ENCODE data around the gene ARHGAP23.
A peak's percentile ranks its signal among the peaks of the same experiment; 100 is the strongest.
"Not testable (repeated sequence)": the region's sequence is repeated elsewhere in the genome, so short reads cannot be mapped to it uniquely, and the experiment has no call there.

ARHGAP23 gene

GRCh38 chr17:38491346-38492066 is 63.2 kb downstream of the ARHGAP23 start:
- DNase-seq: not testable (repeated sequence)

DNA sequence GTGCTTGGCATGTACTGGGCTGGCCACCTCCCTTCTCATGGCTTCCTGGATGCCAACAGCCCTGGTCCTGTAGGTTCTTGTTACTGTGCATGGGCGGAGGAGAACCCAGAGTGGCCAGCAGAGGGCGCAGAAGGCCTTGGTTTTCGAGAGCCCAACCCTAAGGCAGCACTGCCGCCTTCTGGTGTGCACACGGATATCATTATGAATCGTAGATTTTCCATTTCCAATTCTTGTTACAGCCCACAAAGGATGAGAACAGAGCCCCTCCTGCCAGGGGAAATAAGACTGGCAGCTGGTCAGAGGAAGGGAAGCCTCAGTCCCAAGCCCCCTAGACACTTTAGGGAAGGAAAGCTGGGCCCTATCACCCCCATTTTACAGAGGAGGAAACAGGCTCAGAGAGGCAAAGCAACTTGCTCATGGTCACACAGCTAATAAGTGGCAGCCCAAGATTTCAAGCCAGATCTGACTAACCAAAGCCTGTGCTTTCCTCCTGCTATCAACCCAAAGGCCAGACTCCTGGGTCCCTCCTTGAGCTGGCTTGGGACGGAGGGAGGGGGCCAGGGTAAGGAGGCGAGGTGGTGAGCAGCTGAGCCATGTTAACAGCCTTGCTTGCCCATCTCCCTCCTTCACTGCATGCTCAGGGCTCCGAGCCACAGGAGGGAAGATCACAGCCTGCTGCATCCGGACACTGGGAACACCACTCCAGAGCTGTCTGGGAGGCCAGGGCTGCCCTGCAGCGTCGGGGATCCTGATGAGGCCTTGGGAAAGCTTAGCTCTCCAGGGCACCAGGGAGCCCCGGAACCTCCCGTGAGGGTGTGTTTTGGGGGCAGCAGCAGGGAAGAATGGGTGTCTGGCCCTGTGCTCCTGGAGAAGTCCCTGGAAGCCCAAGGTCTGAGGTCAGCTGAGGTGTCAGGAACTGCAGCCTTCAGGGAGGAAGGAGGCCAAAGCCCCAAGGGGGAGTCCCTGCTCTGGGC is 64.1 kb downstream of the ARHGAP23 start:
- DNase-seq: peak; percentile 89

DNA sequence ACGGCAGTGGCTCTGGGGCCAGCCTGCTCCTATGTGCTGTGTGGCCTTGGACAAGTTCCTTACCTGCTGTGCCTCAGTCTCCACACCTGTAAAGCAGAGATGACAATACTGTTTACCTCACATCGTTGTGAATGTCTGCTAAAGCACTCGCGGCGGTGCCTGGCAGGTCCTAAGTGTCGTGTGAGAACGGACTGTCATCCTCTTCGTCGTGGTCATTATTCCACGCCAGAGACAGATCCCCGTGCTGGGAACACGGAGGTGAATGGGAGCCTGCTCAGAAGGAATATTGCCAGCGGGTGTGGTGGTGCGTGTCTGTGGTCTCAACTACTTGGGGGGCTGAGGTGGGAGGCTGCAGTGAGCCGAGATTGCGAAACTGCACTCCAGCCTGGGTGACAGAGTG is 65.9 kb downstream of the ARHGAP23 start:
- not testable (repeated sequence) for DNase-seq

DNA sequence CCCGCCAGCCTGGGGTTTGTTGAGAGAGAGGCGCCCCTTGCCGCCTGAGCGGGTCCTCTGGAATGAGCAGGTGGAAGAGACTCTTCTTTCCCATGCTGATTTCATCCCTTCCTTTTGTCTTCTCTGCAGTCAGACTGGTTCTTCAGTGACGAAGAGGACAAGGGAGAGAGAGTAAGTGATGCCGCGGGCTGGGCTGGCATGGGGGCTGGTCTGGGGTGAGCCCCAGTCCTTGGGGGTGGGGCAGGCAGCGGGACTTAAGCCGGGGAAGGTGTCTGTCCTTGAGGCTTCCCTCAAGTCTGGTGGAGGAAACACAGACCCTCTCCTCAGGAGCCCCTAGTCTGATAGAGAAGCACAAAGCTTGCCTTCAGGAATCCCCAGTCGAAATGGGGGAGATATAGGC is 69.4 kb downstream of the ARHGAP23 start:
- not testable (repeated sequence) for DNase-seq

GRCh38 chr17:38498353-38498752 is 70.1 kb downstream of the ARHGAP23 start:
- DNase-seq: no peak

DNA sequence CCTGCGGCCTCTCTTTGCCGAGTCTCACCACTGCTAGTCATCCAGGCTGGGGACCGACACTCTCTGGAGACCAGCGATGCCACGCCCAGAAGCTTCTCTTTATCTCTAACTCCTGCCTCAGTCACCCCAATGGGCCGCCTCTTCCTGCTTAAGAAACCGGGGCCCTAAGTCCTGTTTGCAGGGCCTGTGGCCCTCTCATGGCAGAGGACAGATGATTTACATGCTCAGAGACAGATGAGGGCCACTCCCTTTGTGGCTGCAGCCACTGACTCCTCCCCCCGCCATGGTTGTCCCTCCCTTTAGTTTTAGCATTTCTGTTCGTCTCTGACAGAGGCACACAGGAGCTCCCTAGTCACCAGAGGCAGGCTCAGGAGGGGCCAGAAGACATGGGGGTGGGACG is 71.0 kb downstream of the ARHGAP23 start:
- not testable (repeated sequence) for DNase-seq

- DNase-seq: not testable (repeated sequence)
Observed at GRCh38 chr17:38501718-38502117, 73.5 kb downstream of the ARHGAP23 start.

DNA sequence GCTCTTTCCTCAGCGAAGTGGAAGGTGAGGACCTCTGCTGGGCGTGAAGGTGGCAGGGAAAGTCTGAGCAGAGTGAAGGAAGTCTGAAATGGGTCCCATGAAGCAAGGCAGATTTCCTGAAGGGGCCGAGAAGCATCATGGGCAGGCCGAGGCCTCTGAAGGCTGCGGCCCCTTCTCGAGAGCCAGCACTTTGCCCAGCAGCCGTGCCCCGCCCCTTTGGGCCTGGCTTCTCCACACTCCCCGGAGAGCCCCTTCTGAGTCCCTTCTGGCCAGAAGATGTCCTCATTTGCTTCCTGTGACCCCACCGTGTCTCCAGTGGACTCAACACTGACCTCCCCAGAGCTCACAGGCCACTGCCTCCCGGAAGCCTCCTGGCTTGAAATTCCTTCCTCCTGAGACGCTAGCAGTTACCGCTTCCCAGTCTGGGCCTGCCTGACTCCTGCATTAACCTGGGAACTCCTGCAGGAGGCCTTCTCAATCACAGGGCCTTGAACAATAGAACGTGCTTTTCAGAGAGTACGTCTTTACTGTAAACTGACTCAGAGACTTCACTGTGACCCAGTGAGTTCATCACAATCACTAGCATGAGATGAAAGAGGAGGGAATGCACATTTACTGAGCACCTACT is 75.1 kb downstream of the ARHGAP23 start:
- not testable (repeated sequence) for DNase-seq

DNA sequence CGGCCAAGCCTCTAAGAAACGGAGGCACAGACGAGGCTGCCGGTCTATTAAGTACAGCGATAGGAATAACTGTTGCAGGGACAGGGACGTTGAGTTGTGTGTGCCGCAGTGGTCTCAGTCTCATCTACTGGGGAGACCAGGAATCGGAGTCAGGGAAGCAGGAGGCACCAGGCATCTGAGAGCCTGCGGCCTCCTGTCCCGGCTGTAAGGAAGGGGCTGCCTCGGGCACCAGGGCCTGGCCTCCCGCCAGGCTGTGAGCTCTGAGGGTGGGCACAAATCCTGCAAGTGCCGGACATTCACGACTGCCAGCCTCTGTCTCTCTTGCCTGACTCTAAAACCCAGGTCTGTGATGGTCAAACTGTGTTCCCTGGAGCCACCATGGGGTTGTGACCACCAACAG is 76.0 kb downstream of the ARHGAP23 start:
- no peak for DNase-seq

GRCh38 chr17:38507436-38507835 is 79.2 kb downstream of the ARHGAP23 start:
- no peak for DNase-seq

GRCh38 chr17:38507921-38508569 is 79.8 kb downstream of the ARHGAP23 start:
- no peak for DNase-seq

DNA sequence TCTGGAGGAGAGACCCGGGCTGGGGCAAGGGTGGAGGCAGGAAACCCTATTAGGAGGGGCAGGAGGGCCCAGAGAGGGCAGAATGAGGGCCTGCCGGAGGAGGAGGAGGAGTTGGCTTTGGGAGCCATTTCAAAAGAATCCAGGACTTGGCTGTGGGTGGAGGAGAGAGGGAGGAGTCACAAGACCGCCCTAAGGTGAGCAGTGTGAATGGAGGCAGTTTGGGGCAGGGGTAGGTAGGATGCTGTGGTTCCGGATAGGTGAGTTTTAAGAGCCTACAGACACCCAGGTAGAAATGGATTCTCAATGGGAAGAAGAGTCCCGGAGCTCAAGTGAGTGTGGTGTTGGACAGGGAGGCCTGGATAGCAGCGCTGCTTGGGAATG is 80.3 kb downstream of the ARHGAP23 start:
- DNase-seq: no peak

DNA sequence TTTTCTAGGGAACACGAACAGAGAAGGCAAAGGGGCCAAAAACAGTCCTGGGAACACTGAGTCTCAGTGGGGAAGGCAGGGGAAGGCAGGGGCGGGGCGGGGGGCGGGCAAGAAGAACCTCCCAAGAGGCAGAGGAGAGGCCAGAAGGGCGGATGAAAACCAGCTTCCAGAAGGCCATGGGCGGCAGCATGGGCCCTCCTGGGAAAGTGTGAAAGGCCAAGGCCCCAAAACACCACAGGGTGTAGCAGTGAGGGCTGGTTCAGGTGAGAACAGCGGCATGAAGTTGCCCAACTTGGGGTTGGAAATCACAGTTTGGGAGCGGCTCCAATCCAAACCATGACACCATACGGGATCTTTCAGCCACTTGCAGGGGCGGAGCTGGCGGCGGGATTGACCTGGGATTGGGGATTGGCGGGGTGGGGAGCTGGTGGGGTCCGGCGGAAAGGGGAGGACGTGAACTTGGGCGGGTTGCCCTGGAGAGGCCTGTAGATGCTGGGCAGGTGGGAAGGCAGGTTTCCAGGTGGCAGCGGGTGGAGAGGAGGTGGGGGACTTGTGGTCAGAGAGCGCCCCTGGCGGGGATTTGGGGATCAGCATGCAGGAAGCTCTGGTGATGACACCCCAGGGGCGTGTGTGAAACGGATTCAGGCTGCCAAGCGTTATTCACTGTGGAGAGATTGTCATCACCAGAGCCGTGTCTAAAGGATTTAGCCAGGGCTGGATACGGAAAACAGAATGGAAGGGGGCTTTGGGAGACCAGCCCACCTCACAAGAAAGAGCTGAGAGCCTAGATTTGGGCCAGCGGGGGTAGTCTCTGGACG is 80.9 kb downstream of the ARHGAP23 start:
- peak; percentile 85 for DNase-seq

DNA sequence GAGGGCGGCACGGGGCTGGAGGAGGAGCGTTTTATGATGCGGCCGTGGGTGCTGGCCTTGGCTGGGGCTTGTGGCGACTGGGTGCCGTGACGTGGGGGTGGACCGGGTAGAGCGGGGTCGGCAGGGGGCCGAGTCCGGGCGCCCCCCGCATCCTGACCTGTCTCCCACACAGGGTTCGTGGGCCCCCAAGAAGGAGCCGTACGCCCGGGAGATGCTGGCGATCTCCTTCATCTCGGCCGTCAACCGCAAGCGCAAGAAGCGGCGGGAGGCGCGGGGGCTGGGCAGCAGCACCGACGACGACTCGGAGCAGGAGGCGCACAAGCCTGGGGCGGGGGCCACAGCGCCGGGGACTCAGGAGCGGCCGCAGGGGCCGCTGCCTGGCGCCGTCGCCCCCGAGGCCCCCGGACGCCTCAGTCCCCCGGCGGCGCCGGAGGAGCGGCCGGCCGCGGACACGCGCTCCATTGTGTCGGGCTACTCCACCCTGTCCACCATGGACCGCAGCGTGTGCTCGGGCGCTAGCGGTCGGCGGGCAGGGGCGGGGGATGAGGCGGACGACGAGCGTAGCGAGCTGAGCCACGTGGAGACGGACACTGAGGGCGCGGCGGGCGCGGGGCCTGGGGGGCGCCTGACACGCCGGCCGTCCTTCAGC is 81.6 kb downstream of the ARHGAP23 start:
- peak; percentile 44 for DNase-seq

GRCh38 chr17:38510421-38511149 is 82.3 kb downstream of the ARHGAP23 start:
- peak; percentile 70 for DNase-seq

DNA sequence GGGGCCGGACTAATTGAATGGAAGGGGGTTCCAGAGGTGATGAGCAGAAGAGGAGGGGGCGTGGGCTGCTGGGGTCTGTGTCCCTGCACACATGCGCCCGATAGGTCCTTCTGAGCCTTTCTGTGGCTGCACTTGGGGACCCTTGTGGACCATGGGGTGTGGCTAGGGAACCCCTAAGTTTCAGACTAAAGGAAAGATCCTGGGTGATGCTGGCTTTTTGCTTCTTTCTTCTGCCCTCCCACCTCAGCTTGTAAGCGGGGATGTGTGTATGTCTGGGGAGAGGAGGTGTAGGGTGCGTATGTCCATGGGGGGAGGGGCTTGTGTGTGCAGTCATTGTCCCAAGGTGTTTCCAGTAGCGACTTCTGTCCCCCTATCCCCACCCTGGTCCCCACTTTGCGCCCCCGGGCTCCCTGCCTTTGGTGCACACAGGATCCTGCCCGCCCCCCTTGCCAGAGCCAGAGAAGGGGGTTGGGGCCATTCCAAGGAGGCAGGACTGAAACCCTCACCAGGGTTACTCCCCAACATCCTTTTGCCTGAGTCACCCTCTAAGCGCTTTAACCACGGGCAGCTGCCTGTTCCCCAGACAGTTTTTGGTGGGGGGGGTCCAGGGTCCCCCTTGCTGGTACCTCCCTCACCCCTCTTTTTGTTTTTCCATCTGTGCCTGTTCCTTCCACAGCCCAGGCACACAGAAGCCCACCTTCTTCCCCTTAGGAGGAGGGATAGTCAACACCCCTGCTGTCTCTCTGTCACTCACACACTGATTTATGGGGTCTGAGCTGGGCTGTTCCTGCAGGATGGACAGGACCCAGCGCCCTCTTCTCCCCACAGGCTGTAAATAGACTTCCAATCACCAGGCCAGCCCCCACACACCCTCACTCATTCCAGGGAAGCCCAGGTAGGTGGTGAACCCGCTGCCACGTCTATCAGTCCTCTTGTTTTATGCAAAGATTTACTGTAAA is 83.2 kb downstream of the ARHGAP23 start:
- DNase-seq: no peak

DNA sequence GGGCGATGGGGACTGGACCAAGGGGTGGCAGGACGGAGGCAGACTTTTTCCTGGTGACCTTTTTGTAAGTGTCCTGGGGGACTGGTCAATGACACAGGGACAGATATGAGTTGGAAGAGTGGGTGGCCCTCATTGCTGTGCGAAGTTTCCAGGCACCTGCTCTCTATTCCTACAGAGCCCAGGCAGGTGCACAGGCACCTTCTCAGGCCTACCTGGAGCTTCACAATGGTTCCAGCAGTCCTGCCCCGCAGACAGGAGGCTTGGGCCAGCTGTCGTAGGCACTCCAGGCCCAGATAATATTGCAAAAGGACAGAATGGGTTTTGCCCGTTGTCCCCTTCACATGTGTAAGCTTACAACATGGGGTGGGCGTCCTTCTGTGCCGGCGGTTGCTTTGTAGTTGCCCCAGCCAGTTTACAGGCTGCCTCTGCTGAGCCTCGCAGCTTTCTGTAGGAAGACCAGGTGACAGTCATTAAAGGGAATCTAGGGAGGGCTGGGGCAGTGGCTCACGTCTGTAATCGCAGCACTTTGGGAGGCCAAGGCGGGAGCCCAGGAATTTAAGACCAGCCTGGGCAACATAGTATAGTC is 84.3 kb downstream of the ARHGAP23 start:
- no peak for DNase-seq

DNA sequence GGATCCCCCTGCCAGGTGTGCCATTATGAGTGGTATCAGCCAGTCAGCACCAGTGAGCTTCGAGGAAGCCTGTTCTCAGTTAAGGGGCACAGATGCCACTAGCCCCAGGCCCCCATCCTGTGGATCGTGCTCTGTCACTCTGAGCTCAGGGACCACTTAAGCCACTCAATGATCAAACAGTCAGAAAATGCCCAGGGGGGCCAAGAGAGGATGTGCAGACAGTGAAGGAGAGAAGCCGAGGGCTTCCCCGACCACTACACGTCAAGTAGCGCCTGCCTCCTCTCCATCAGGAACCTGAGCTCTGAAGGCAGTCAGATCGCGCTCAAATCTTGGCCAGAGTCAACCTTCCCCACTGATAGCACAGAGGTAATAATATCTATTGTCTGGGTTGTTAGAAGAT is 98.3 kb downstream of the ARHGAP23 start:
- not testable (repeated sequence) for DNase-seq

DNA sequence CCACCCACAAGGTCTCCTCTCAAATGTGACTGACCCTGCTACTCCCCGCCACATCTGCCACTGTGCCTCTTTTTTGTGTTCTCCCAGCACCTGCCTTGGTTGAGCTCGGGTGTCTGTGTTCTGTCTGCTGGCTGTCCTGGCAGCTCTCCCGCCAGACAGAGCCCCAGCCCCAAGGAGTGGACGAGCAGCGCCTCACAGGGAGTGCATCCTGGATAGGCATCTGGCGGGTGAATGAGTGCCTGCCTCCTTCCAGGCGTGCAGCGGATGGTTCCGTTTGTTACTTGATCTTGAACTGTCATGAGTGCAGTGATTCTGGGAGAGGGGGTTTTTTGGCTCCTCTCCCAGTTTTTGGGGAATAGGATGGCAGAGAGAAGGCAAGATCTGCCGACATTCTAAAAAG is 99.9 kb downstream of the ARHGAP23 start:
- not testable (repeated sequence) for DNase-seq
